ENCODE measurements around the gene SWAP70.
"Not testable (repeated sequence)": the region's sequence is repeated elsewhere in the genome, so short reads cannot be mapped to it uniquely, and the experiment has no call there.

Gene SWAP70

GRCh38 chr11:9693801-9694553 is 30.1 kb downstream of the SWAP70 start:
- TF ChIP-seq TOX (CRISPR knock-in tag; IDR thresholded peaks at IDR 0.05; ENCODE audit: borderline replicate concordance): no peak
- TF ChIP-seq TSHZ2 (CRISPR knock-in tag; IDR thresholded peaks at IDR 0.05): no peak
- no peak for TF ChIP-seq ISL1 (CRISPR knock-in tag; IDR thresholded peaks at IDR 0.05)
- TF ChIP-seq CSDC2 (CRISPR knock-in tag; IDR thresholded peaks at IDR 0.05): no peak
- no peak for TF ChIP-seq BACH2 (CRISPR knock-in tag; IDR thresholded peaks at IDR 0.05; ENCODE audit: borderline replicate concordance)
- TF ChIP-seq OSR1 (CRISPR knock-in tag; IDR thresholded peaks at IDR 0.05): no peak
- no peak for TF ChIP-seq TCF4 (CRISPR knock-in tag; IDR thresholded peaks at IDR 0.05; ENCODE audit: borderline replicate concordance)
- no peak for ATAC-seq

GRCh38 chr11:9695228-9695627 is 31.4 kb downstream of the SWAP70 start:
- not testable (repeated sequence) for ATAC-seq
- peak; percentile 85 for TF ChIP-seq ZNF8 (CRISPR knock-in tag; IDR thresholded peaks at IDR 0.05)

- ATAC-seq: no peak
- TF ChIP-seq ZFP30 (CRISPR knock-in tag; IDR thresholded peaks at IDR 0.05) (no peak), ZNF8 (CRISPR knock-in tag; IDR thresholded peaks at IDR 0.05) (no peak), CREB5 (CRISPR knock-in tag; IDR thresholded peaks at IDR 0.05; ENCODE audit: low read depth) (no peak), PATZ1 (CRISPR knock-in tag; IDR thresholded peaks at IDR 0.05; ENCODE audit: borderline replicate concordance) (no peak), ARNTL (CRISPR knock-in tag; IDR thresholded peaks at IDR 0.05; ENCODE audit: borderline replicate concordance, low read depth) (no peak), ZNF70 (CRISPR knock-in tag; IDR thresholded peaks at IDR 0.05) (no peak), TCF4 (CRISPR knock-in tag; IDR thresholded peaks at IDR 0.05; ENCODE audit: borderline replicate concordance) (no peak), PPARA (CRISPR knock-in tag; IDR thresholded peaks at IDR 0.05; ENCODE audit: borderline replicate concordance) (no peak), RARB (CRISPR knock-in tag; IDR thresholded peaks at IDR 0.05) (no peak), POU6F1 (CRISPR knock-in tag; IDR thresholded peaks at IDR 0.05; ENCODE audit: borderline replicate concordance, low read depth) (no peak), ZC3H10 (CRISPR knock-in tag; IDR thresholded peaks at IDR 0.05) (no peak), CSDC2 (CRISPR knock-in tag; IDR thresholded peaks at IDR 0.05) (no peak), SNAI2 (CRISPR knock-in tag; IDR thresholded peaks at IDR 0.05) (no peak), BACH2 (CRISPR knock-in tag; IDR thresholded peaks at IDR 0.05; ENCODE audit: borderline replicate concordance) (no peak), TSHZ2 (CRISPR knock-in tag; IDR thresholded peaks at IDR 0.05) (no peak), GLIS3 (CRISPR knock-in tag; IDR thresholded peaks at IDR 0.05) (no peak), ZFP3 (CRISPR knock-in tag; IDR thresholded peaks at IDR 0.05) (no peak)
Observed at GRCh38 chr11:9697766-9698165, 33.9 kb downstream of the SWAP70 start.
